Activated CD8-positive, alpha-beta memory T cell treated with anti-CD3 and anti-CD28 coated beads for 1 hour (primary cell): ENCODE measurements around the gene SMIM44.
A peak's percentile ranks its signal among the peaks of the same experiment; 100 is the strongest.

ENCODE experiments used
- DNase-seq, 2 donors: peaks; one replicate each; pipeline ENCODE4 v3.0.0-alpha.2; 2020; ENCODE audit warnings: low read depth in 1 of 2; ENCODE audit errors: extremely low read depth in 1 of 2

SMIM44 gene

DNA sequence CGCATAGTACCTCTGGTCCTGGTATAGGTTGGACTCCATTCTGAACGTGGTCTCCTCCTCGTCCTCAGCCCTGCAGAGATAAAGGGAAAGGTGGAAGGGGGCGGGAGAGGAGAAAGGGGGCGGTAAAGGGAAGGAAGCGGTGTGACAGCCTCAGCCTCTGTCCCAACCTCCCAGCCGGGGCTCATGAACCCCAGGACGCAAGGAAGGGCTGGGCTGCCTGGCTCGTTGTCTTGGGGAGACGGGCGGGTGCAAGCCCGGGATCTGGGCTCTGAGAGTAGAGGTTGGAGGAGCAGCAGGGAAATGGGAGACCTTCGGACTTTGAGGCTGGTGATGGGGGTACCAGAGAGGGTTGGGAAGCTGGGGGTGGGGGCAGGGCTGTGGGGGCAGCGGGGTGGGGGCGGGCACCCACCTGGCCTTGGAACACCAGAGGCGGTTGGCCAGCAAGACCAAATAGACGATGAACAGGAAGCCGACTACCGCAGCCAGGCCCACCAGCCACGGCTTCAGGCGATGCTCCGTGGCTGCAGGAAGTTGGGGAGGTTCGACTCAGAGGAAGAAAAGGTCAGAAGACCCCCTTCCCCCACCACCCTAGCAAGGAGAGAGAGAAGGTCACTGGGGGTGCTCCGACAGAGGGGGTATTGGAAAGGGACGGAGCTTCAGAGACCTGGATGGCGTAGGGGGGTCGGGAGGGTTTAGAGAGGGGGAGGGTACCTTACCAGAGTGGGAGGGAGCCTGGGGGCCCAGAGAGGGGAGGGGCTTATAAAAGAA is 4.6 kb downstream of the SMIM44 start:
- DNase-seq, result no peak

DNA sequence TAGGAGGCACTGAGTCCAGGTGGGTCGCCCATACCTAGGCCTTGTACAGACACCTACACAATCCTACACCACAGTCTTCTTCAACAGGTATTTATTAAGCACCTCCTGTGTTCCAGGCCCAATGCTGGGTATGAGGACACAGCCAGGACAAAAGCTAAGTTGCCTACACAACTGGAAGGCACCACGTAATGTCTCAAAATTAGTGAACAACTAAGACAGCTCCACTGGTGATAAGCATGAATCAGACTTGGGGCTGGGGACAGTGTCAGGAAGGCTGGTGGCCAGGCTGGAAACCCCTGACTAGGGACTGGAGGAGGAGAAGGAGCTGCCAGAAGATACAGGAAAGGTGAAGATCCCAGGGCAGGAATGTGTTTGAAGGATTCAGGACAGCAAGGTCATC is 5.3 kb downstream of the SMIM44 start:
- DNase-seq, result no peak

DNA sequence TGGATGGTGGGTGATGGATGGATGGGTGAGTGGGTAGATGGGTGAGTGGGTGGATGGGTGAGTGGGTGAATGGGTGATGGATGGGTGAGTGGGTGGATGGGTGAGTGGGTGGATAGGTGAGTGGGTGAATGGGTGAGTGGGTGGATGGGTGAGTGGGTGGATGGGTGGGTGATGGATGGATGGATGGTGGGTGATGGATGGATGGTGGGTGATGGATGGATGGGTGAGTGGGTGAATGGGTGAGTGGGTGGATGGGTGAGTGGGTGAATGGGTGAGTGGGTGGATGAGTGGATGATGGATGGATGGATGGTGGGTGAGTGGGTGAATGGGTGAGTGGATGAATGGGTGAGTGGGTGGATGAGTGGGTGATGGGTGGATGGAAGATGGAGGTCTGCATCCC is 5.7 kb downstream of the SMIM44 start:
- DNase-seq, result no peak

DNA sequence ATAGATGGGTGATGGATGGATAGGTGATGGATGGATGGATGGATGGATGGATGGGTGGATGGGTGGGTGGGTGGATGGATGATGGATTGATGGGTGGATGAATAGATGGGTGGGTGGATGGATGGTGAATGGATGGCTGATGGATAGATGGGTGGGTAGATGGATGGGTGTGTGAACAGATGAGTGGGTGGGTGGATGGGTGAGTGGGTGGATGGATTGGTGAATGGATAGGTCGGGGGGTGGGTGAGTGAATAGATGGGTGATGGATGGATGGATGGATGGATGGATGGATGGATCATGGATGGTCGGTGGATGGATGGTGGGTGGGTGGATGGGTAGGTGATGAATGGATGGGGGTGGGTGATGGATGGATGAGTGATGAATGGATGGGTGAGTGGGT is 6.4 kb downstream of the SMIM44 start:
- DNase-seq, result no peak

DNA sequence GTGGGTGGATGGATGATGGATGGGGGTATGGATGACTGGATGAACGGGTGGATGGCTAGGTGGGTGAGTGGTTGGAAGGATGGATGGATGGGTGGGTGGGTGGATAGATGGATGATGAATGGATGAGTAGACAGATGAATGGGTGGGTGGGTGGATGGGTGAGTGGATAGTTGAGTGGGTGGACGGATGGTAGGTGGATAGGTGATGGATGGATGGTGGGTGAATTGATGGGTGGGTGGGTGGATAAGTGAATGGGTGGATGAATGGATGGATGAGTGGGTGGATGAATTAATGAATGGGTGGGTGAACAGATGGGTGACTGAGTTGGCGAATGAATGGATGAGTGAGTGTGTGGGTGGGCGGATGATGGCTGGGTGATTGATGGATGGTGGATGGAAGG is 7.8 kb downstream of the SMIM44 start:
- no peak for DNase-seq

DNA sequence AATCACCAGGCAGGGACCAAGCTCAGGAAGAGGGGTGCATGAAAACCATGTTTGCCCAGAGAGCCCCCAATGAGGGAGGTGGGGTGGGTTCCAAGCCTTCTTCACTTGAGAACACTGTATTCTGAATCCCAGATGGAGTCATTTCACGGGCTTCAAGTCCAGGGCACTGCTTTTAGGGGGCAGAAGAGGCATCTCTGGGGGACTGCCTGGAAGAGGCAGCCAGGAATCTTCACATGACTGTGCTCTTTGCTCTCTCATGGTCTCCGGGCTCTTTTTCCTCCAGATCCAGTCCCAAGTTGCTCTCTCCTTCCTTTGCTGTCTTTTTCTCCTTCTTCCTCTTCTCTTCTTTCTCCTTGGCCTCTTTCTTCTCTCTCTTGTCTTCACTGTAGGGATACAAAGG is 8.6 kb downstream of the SMIM44 start:
- no peak for DNase-seq

DNA sequence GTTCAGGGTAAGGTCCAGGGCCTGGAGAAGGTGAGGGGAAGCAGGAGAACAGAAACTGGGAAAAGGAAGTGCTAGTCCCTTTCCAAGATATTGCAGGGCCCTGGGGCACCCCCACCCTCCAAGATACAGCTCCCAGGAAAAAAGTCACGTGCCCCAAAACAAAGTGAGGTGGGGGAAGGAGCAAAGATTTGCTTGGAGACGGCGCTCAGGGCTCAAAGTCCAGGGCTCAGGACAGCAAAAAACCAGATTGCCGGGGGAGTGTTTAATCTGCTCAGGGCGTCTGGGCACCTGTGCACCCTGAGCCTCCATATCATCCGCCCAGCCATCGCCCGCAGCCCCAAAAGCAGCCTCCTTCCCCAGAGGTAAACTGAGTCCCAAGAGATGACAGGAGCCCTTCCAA is 9.2 kb downstream of the SMIM44 start:
- no peak for DNase-seq

DNA sequence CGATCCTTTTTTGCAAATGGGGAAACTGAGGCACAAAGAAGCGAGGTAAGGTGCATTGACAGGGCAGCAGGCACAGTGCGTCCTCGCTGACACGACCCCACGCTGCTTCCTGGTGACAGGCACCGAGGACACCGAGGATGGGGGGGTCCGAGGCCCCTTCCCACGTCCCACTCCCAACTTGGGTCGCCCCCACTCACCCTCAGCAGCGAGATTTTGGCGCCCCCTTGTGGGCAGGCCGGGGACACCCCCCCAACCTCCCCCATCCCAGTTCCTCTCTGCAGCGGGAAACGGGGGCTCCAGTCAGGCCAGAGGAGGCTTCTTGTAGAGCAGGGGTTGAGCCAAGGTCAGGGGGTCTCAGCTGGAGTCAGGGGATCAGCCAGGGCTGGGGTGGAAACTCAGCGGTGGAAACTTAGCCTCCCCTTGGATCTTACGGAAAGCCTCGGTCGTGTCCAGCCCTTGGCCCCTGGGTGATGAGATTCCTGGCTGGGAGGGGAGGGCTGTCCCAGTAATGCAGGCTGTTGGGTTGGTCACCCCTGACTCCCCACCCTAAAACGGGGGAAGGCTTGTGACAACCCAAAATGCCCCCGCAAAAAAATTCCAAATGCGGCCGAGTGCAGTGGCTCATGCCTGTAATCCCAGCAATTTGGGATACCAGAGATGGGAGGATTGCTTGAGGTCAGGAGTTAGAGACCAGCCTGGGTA is 11.1 kb downstream of the SMIM44 start:
- peak in 1 of 2 donors; percentile 30 for DNase-seq

DNA sequence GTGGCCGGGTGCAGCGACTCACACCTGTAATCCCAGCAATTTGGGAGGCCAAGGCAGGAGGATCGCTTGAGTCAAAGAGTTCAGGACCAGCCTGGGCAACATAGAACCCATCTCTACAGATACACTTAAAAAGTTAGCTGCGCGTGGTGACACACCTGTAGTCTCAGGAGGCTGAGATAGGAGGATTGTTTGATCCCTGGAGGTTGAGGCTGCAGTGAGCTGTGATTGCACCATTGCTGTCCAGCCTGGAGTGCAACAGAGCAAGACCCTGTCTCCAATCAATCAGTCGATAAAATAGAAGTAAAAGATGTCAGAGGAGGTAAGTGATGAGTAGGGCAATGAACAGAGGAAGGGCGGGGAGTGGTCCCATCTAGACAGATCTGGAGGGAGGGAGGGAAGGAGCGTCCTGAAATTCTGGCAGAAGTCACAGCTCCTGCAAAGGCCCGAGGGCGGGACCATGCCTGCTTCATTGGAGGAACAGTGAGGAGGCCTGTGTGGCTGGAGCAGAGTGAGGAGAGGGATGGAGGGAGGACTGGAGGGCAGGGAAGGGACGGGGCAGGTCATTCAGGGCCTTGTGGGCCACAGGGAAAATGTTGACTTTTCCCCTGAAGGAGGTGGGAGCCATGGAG is 12.6 kb downstream of the SMIM44 start:
- no peak for DNase-seq

DNA sequence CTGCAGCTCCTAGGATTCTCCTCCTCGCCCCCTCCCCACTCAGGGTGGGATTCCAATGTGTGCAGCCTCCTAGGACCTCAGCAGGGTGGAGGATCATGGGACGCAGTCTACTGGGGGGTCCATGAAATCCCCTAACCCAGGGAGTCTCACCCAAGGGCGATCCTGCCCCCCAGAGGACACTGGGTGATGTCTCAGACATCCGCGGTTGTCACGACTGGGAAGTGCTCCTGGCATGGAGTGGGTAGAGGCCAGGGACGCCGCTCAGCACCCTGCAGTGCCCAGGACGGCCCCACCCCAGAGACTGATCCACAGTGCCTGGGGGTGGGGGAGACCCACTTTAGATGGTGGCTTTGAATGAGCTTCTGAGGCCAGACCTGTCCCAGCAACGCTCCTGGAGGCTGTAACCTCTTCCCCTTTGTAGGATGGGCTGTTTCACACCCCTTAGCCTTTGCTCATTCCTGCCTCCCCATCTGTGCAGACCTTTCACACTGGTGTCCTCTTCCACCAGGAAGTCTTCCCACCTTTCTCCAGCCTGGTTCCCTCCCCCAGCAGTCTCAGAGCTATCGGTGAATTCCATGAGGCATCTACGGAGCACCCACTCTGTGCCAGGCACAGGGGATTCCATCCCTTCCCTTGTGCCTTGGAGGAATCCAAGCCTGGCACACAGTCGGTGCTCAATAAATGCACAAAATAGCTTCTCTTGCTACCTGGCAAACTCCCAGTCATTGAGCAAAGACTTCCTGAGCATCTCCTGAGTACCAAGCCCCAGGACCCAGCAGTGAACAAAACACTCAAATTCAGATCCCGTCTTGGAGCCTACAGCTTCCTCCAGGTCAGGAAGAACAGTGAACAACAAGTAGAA is 13.4 kb downstream of the SMIM44 start:
- DNase-seq, result no peak

DNA sequence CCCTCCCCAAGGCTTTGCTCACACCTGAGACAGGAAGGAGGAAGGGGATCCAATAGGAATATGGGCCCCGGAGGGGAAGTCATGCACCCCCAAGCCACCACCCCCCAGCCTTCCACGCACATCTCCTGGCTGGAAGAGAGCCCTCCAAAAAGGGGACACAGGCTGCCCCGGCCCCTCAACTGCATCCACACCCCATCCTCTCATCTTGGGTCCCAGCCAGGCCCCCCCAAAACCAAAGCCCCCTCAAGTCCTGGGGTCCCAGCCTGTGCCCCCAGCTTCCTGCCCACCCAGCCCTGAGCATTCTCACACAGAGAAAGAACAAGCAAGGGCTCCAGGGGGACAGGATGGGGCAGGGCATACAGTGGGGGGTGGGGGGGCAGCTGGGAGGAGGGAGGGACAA is 15.0 kb downstream of the SMIM44 start:
- DNase-seq, result no peak

DNA sequence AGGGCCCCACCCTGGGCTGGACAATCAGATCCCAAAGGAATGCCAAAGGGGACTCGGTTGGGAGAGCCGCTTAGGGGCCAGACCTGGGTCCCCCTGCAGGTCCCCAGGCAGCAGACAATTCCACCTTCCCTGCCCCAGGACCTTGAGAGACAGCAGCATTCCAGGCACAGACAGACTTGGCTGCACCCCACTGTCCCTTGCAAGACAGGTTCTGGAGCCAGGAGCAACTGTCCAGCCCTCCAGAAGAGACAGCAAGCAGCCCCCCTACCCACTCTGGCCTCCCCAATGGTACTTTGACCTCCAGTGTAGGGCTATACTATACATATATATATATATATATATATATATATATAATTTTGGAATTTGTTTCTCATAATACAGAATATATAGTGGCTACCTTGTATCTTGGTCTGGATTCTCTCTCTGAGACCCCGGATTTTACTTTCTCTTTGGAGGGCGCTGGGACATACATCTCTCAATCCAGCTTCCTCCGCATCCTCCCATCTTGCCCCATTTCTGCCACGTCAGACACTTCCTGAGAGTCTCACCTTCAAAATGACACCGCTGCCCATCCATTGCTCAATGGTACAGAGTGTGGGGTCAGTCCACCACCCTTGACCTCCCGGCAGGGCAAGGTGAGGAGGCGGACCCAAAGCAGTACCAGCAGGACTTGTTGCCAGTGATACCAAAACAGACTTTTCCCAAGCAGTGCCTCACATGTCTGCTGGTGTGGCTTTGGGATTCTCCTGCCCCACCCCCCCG is 15.6 kb downstream of the SMIM44 start:
- DNase-seq, result no peak

DNA sequence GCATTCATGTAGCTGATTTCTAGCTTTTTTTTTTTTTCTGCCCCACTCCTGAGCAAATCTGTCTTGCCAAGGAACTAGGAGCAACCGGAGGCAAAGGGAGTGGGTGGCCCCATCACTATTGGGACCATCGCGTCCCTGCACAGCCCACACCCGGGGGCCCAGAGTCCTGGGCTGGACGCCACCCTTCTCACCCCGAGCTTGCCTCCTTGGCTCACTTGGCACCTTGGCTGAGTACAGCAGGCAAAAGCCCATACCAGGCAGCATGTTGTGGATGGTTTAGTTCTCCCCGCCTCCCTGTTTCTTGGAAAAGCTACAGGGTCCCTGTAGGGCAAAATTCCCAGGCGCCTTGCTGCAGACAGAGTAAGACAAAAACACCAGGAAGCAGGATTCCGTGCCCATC is 16.6 kb downstream of the SMIM44 start:
- no peak for DNase-seq

DNA sequence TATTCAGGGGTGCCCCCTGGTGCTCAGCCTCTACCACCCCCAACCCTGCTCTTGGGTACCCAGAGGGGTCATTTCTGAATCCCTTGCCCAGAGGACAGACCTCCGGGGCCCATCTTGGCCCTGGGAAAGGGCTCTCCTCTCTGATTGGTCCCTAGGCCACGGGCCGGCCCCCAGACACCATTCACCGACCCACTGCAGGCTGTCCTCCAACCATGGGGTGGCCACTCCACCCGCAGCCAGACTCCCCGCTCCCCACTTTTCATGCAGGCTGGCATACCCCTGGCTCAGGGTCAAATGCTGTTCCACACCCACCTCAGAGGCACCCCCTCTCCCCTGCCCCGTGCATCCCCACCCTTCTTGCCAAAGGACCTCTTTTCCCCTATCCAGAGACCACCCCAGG is 17.7 kb downstream of the SMIM44 start:
- DNase-seq, result no peak

DNA sequence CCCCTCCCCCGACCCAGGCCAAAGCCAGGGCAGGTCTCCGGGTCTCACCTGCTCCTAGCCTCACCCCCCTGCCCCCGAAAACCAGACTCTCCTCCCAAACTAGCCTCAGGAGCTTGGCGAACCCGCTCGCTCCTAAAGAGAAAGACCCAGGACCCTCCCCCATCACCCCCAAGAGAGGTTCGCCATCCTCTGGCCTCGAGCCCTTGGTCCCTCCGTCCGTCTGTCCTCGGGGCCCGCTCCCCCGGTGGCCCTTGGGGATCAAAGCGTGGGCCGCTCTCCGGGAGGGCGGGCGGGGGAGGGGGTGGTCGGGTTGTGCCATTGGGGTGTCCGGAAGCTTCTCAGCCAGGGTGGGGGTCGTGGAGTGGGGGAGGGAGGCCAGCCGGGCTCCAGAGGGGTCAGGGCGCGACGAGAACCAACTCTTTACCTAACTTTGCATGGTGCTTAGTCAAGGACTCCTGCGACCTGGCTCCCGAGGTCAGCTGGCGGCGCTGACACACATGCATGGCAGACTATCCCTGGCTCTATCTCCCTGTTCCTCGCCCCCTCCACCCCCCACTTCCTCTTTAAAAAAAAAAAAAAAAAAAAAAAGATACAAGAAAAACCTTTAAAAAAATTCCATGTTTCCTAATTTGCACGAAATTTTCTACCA is 18.5 kb downstream of the SMIM44 start:
- DNase-seq, result no peak

DNA sequence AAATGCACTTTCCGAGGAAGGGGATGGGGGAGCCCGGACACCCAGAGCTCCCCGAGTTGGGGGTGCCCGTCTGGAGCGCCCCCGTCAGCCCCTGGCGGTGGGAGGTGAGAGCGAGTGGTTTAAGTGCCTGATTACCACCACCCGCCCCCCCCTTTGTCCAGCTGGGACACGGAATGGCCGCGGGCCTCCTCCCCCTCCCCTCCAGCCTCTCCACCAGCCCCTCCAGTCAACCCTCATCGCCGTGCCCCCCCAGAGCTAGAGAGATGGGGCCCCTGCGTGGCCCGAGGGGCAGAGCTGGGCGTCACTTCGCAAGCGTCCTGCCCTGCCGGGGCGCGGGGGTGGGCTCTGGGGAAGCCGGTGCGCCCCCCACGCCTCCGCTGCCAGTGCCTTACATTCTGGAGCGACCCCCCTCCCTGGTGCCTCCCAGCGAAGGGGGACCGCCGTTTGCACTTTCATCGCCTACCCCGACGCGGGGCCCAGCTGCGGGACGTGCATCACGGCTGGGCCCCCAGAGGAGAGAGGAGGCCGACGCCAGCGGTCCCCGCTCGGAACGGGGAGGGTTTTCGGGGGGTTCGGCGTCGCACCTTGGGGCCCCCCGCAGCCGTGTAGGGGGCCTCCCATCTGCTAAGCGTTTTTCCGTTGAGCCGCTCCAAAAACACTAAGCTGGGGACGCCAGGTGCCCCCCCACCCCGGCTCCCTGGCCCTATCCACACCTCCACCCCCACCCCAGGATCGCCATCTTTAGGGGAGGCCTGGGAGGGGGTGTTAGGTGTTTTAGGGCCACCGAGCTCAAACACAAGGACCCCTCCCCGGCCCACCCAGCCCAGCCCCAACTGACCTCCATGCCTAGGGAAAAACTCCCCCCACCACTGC is 19.3 kb downstream of the SMIM44 start:
- DNase-seq, result no peak

DNA sequence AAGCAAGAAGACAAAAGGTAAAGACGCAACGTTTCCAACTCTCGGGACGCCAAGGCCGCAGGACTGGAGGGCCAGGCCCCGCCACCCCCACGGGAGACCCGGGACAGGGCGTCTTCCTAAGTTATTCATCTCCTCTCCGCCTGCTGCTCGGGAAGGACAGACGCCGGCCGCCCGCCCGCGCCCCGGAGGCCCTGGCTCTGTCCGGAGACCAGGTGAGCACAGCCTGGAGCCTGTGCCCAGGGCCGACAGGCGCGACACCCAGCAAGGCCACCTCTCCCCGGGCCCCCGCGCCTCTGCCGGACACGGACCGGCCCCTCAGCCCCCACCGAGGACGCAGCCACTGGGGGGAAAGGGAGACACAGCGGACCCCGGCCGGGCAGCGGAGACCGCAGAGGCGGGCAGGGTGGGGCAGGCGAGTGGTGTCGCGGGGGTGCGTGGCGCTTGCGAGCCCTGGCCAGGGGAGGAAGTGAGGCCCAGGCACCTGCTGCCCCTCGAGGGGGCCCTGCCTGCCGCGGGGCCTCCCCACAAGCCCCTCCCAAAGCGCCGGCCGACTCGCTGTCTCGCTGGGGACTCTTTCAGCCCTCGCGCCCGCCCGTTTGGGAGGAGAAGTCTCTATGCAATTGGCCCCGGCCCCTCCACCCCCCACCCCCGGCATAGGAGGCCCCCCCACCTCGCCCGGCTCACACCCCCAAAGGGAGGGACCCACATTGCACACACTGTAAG is 20.1 kb downstream of the SMIM44 start:
- DNase-seq, result no peak

DNA sequence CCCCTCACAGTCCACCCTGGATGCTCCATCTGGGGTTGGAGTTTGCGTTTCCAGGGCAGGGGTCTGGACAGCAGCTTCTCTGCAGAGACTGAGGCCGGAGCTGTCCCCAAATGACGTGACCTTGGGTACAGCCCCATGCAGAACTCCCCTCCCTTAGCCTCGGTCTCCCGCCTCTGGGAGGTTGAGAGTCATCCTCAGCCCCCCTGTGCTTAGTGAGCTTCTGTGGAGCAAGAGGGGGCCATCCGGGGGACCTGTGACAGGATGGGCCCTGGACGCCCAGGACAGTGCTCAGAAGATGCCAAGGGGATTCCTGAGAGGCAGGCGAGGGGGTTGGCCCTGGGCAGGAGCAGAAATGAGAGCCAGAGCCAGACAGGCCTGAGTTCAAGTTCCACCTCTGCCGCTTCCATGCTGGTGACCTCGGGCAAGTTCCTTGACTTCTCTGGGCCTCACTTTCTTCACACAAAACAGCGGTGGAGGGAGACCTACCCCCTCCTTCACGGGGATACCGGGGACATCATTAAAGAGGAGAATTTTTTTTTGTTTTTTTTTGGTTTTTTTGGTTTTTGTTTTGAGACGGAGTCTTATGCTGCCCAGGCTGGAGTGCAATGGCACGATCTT is 23.2 kb downstream of the SMIM44 start:
- no peak for DNase-seq
